Mucosa of descending colon (tissue), 3 donors: ENCODE results near the gene VASN. TPM values are rescaled to one million over a fixed set of nuclear protein-coding genes. Genes with fewer than 3 reads are reported as not detected.

Experiments used
- ATAC-seq: fragments of 200-7000 bp; cut with Tn5 transposase; one replicate; pipeline ENCODE4 v1.9.1; 2020; ENCODE audit warnings: mild to moderate bottlenecking, moderate library complexity
- DNase-seq, 3 donors: peaks; one replicate each; pipeline ENCODE4 v3.0.0-alpha.2; 2020
- H3K36me3 ChIP-seq: fragments of 200-600 bp; one replicate; pipeline ENCODE4 v1.8.0; 2021; ENCODE audit warnings: low read depth, mild to moderate bottlenecking
- H3K4me1 ChIP-seq: fragments of 200-600 bp; one replicate; pipeline ENCODE4 v1.8.0; 2021; ENCODE audit warnings: low read depth, mild to moderate bottlenecking
- H3K4me3 ChIP-seq: fragments of 200-600 bp; one replicate; pipeline ENCODE4 v1.8.0; 2021; ENCODE audit warnings: mild to moderate bottlenecking
- H3K9me3 ChIP-seq: fragments of 200-600 bp; one replicate; pipeline ENCODE4 v1.8.0; 2021; ENCODE audit warnings: mild to moderate bottlenecking
- intact Hi-C, 2 donors: fragments of 100-400 bp; cut with DNase I in 1 of 2; cut with micrococcal nuclease in 1 of 2; formaldehyde crosslinking; loops; one replicate each; pipeline versions ENCODE4 v1.11.0 to v1.11.1; 2022; cut with DNase I, micrococcal nuclease
- total RNA-seq, 3 donors: library from RNA; stranded (reverse); fragmentation: NEBNext Ultra II Directional in 2 of 3; extraction: Animal tissue kit (Norgen Biotek cat#: 25700) in 2 of 3; gene quantifications; one replicate each; pipeline versions ENCODE4 v1.2.1 to v1.2.4, GENCODE V29; 2021 to 2023
- TF ChIP-seq, protein P1 (sequence below): fragments of 200-600 bp; IDR thresholded peaks from one replicate; pipeline ENCODE4 v1.8.0; 2022; ENCODE audit warnings: antibody characterized with exemption, mild to moderate bottlenecking
- donor health status: DM: no; HTN: no; CAD: no; lungs with moderate emphysema.
- donor health status: DM: no; HTN: no; CAD: no.
- donor health status: DM: no; HTN: yes; CAD: no.

The VASN gene
- total RNA-seq, 3 donors from 2014 or later: 0.93 to 8.4 (median 5.1) TPM

DNA sequence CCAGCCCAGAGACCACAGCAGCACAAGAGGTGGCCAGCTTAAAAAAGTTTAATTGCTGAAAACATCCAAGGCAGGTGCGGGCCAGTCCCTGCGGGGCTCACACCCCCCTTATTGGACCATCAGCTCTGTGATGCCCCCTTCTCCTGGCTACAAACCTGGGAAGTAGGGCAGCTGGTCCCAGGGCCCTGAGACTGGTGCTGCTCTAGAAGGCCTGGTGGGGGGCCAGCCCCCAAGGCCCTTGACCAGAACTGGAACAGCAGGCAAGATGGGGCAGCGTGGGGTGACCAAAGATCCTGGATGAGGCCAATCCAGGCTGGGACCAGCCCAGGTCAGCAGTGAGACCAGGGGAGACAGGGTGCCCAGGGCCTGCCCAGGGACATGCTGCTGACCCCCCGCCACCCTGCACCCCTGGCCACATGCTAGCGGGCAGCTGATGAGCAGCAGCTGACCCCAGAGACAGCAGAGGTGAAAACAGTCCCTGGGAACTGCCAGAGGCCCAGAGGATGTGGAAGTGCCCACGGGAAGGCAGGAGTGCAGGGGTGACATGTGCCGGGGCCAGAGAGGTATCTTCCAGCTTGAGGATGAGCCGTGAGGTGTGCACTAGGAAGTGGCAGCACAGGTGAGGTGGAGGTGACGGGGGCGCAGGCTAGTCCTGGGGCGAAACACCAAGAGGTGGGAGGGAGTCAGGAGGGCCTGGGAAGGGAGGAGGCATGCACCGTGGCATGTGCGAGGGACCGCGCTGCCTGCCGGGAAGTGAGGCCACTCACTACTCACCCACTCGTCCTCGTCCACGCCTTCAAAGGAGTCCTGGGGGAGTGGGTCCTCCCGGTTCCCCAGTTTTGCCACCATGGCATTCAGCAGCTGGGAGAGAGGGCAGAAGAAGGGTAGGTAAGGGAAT is 16.9 kb upstream of the VASN start:
- Histone ChIP-seq H3K36me3 (no peaks in the 10 kb centered on the region), H3K4me3 (no peak overlapping the region), H3K4me1 (peaks cover 6% of the 10 kb centered on the region), H3K9me3 (no peaks in the 10 kb centered on the region)
- no peak for ATAC-seq
- no peak for DNase-seq
- intact Hi-C loops: loop anchor here (5.0 kb wide), 1 partner anchor 48 kb away; no protein-coding TSS in a partner anchor
- TF ChIP-seq, protein P1, sequence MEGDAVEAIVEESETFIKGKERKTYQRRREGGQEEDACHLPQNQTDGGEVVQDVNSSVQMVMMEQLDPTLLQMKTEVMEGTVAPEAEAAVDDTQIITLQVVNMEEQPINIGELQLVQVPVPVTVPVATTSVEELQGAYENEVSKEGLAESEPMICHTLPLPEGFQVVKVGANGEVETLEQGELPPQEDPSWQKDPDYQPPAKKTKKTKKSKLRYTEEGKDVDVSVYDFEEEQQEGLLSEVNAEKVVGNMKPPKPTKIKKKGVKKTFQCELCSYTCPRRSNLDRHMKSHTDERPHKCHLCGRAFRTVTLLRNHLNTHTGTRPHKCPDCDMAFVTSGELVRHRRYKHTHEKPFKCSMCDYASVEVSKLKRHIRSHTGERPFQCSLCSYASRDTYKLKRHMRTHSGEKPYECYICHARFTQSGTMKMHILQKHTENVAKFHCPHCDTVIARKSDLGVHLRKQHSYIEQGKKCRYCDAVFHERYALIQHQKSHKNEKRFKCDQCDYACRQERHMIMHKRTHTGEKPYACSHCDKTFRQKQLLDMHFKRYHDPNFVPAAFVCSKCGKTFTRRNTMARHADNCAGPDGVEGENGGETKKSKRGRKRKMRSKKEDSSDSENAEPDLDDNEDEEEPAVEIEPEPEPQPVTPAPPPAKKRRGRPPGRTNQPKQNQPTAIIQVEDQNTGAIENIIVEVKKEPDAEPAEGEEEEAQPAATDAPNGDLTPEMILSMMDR: no peak

DNA sequence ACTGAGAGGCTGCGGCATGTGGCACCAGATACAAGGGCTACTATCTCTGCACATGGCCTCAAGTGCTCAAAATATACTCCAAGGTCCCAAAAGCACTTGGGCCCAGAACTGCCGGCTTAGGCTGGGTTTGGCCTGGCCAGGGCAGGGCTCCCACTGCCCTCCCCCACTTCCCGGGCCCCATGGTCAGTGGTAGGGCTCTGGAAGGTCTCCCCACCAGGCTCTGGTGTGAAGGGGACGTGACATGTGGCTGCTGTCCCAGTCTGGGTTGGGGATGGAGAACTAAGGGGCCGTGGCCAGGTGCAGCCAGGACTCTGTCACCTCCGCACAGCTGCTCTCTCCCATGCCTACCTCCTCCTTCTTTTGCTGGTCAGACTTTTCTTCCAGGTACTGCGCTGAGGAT is 14.8 kb upstream of the VASN start:
- Histone ChIP-seq H3K36me3 (no peaks in the 10 kb centered on the region), H3K4me3 (no peak overlapping the region), H3K4me1 (no peaks in the 10 kb centered on the region), H3K9me3 (no peaks in the 10 kb centered on the region)
- intact Hi-C loops: loop anchor here (5.0 kb wide), 1 partner anchor 45 kb away; no protein-coding TSS in a partner anchor
- no peak for DNase-seq
- TF ChIP-seq, protein P1: no peak
- ATAC-seq: no peak

- Histone ChIP-seq H3K4me3 (no peak overlapping the region), H3K9me3 (no peaks in the 10 kb centered on the region), H3K4me1 (no peaks in the 10 kb centered on the region), H3K36me3 (peaks cover 3% of the 10 kb centered on the region)
- TF ChIP-seq, protein P1: no peak
- no peak for DNase-seq
- intact Hi-C loops: loop anchor here (5.0 kb wide), 1 partner anchor 44 kb away; no protein-coding TSS in a partner anchor
- no peak for ATAC-seq
These were observed 13.4 kb upstream of the VASN start for GRCh38 chr16:4358236-4358635.

DNA sequence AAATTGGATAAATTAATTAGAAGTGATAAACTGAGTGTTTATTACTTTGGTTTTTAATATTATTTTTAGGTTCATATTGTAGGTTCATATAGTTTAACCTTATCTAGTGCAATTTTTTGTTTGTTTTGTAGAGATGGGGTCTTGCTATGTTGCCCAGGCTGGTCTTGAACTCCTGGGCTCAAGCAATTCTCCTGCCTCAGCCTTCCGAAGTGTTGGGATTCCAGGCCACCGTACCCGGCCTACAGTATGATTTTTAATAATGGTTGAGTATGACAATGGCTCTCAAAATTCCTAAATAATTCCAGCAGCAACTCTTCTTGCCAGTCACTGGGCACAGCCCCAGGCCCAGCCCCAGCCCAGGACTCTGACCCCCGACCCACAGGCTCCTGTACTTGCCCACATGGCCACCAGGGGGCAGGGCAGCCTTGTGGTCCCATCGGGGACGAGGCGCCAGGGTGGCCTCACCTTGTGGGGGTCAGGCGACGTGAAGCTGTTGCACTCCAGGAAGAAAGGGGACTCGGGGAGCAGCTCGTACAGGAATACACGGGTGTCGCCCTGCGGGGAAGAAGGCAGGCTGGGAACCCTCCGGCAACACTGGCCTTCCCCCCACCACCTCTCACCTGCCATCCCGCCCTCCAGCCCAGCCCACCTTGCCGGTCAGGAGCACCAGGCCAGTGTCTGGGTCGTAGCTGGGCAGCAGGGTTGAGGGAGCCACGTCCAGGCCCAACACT is 12.7 kb upstream of the VASN start:
- intact Hi-C loops: loop anchor here (5.0 kb wide), 1 partner anchor 43 kb away; no protein-coding TSS in a partner anchor
- TF ChIP-seq, protein P1: peak; percentile 85
- DNase-seq (peak; percentile 66 to 73 (median 71)), ATAC-seq (peak; percentile 68)
- H3K9me3 ChIP-seq: no peaks in the 10 kb centered on the region
- H3K4me3 ChIP-seq: no peak overlapping the region
- H3K4me1 ChIP-seq: no peaks in the 10 kb centered on the region
- peaks cover 3% of the 10 kb centered on the region for H3K36me3 ChIP-seq

DNA sequence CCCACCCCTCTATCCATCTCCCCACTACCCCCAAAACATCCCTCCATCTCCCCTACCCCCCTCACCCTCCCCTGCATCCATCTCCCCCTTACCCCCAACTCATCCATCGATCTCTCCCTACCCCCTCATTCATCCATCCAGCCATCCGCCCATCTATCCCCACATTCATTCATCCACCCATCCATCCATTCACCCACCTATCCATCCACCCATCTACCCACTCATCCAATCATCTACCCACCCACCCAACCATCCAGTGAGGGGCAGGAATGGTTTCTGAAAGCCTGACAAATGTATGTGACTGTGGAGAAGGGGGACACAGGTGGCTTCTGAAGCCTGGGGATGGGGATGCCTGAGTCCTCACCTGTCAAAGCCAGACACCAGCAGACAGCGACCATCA is 11.7 kb upstream of the VASN start:
- TF ChIP-seq, protein P1: no peak
- no peak for DNase-seq

More for the DNA sequence above, 11.7 kb upstream of the VASN start:
- peaks cover 3% of the 10 kb centered on the region for H3K36me3 ChIP-seq
- intact Hi-C loops: loop anchor here (5.0 kb wide), 1 partner anchor 42 kb away; no protein-coding TSS in a partner anchor
- ATAC-seq: no peak
- no peaks in the 10 kb centered on the region for H3K4me1 ChIP-seq
- H3K9me3 ChIP-seq: no peaks in the 10 kb centered on the region
- H3K4me3 ChIP-seq: no peak overlapping the region
